Endothelial cell (in vitro differentiated cells): Measurements from ENCODE around the gene TSPAN9. TPM values are rescaled to one million over a fixed set of nuclear protein-coding genes. Genes with fewer than 3 reads are reported as not detected.
A peak's percentile ranks its signal among the peaks of the same experiment; 100 is the strongest.

Experiments used
- DNase-seq: peaks from one replicate; pipeline ENCODE4 v3.0.0; 2021; ENCODE audit warnings: low spot score
- H3K27ac Mint-ChIP-seq: one replicate; pipeline ENCODE4 v1.8.0; 2021; ENCODE audit warnings: mixed read lengths, inconsistent platforms; ENCODE audit not compliant: unreplicated experiment
- H3K27me3 Mint-ChIP-seq: one replicate; pipeline ENCODE4 v1.8.0; 2021; ENCODE audit warnings: mild to moderate bottlenecking, moderate library complexity, mixed read lengths, inconsistent platforms; ENCODE audit not compliant: unreplicated experiment
- H3K36me3 Mint-ChIP-seq: one replicate; pipeline ENCODE4 v1.8.0; 2021; ENCODE audit warnings: mild to moderate bottlenecking, low read depth, mixed read lengths, inconsistent platforms; ENCODE audit not compliant: unreplicated experiment
- H3K4me1 Mint-ChIP-seq: one replicate; pipeline ENCODE4 v1.8.0; 2021; ENCODE audit warnings: mild to moderate bottlenecking, mixed read lengths, inconsistent platforms; ENCODE audit not compliant: unreplicated experiment
- H3K4me3 Mint-ChIP-seq: one replicate; pipeline ENCODE4 v1.8.0; 2021; ENCODE audit warnings: mild to moderate bottlenecking, mixed read lengths, inconsistent platforms; ENCODE audit not compliant: unreplicated experiment
- H3K9me3 Mint-ChIP-seq: one replicate; pipeline ENCODE4 v1.8.0; 2021; ENCODE audit warnings: mixed read lengths, inconsistent platforms; ENCODE audit not compliant: unreplicated experiment
- total RNA-seq: library from RNA; stranded (reverse); fragmentation: NEBNext Ultra II Directional; extraction: Animal tissue kit (Norgen Biotek cat#: 25700); gene quantifications from one replicate; pipeline ENCODE4 v1.2.1, GENCODE V29; 2021; ENCODE audit not compliant: unreplicated experiment
- TF ChIP-seq, protein P1 (sequence below): fragments of 200-600 bp; sonication (generic); IDR thresholded peaks from one replicate; pipeline ENCODE4 v1.5.0; 2021; ENCODE audit warnings: antibody characterized with exemption; ENCODE audit not compliant: unreplicated experiment

Gene TSPAN9
- total RNA-seq, 1 donor from 2014 or later = 116 TPM

GRCh38 chr12:3071710-3072109 is 5.5 kb upstream of the TSPAN9 start:
- TF ChIP-seq, protein P1, sequence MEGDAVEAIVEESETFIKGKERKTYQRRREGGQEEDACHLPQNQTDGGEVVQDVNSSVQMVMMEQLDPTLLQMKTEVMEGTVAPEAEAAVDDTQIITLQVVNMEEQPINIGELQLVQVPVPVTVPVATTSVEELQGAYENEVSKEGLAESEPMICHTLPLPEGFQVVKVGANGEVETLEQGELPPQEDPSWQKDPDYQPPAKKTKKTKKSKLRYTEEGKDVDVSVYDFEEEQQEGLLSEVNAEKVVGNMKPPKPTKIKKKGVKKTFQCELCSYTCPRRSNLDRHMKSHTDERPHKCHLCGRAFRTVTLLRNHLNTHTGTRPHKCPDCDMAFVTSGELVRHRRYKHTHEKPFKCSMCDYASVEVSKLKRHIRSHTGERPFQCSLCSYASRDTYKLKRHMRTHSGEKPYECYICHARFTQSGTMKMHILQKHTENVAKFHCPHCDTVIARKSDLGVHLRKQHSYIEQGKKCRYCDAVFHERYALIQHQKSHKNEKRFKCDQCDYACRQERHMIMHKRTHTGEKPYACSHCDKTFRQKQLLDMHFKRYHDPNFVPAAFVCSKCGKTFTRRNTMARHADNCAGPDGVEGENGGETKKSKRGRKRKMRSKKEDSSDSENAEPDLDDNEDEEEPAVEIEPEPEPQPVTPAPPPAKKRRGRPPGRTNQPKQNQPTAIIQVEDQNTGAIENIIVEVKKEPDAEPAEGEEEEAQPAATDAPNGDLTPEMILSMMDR = no peak
- H3K27ac Mint-ChIP-seq = no peak overlapping the region
- peaks cover 1% of the 10 kb centered on the region for H3K27me3 Mint-ChIP-seq

GRCh38 chr12:3073438-3074250 is 3.5 kb upstream of the TSPAN9 start:
- Mint-ChIP-seq H3K27me3 (peaks cover 6% of the 10 kb centered on the region), H3K27ac (peak overlapping the region; percentile 48), H3K36me3 (peaks cover 5% of the 10 kb centered on the region), H3K9me3 (no peaks in the 10 kb centered on the region), H3K4me1 (peaks cover 16% of the 10 kb centered on the region), H3K4me3 (no peak overlapping the region)
- TF ChIP-seq, protein P1 = peak; percentile 97
- DNase-seq = peak; percentile 91

More at GRCh38 chr12:3071710-3072109, 5.5 kb upstream of the TSPAN9 start:
- peaks cover 13% of the 10 kb centered on the region for H3K4me1 Mint-ChIP-seq
- no peaks in the 10 kb centered on the region for H3K9me3 Mint-ChIP-seq
- no peak for DNase-seq
- H3K36me3 Mint-ChIP-seq = peaks cover 5% of the 10 kb centered on the region
- H3K4me3 Mint-ChIP-seq = no peak overlapping the region

DNA sequence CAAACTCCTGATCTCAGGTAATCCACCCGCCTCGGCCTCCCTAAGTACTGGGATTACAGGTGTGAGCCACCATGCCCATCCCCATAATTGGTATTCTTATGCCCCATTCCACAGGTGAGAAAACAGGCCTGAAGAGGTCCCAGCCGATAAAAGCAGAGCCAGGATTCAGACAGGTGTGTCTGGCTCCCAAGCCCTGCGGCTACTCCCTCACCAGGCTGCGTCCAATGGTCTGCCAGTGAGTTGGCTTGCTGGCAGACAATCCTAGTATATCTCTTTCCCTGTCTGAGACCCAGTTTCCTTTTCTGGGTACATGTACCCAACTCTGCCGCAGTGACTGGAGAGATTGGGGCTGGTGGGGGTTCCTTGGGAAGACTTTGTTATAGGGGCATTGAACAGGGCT is 1.9 kb upstream of the TSPAN9 start:
- Mint-ChIP-seq H3K27me3 (peaks cover 6% of the 10 kb centered on the region), H3K4me1 (peaks cover 16% of the 10 kb centered on the region), H3K4me3 (peak overlapping the region; percentile 14), H3K27ac (peak overlapping the region; percentile 74), H3K9me3 (no peaks in the 10 kb centered on the region), H3K36me3 (no peaks in the 10 kb centered on the region)
- TF ChIP-seq, protein P1 = no peak
- no peak for DNase-seq

DNA sequence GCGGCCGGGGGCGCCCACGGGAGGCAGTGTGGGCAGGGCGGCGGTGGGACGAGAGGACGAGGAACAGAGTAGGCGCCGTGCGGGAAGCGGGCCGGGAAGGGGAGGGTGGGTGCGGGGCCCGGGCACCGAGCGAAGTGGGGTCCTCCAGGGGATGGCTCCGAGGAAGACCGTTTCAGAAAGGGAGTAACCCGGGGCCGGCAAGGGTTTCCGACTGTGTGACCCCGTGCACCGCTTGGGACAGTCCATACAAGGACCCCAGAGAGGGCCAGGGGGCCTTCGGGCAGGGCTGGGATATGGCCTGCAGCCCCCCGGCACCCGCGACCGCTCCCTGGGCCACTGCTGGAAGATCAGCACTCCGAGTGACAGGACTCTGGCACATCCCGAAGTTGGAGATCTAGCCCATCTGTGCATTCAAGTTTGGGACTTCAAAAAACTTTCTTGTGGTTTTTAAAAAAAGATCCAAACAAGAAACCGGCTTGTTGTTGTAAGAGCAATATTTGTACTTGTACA is 448 bp downstream of the TSPAN9 start:
- Mint-ChIP-seq H3K27ac (peak overlapping the region; percentile 74), H3K4me3 (peak overlapping the region; percentile 93), H3K36me3 (peaks cover 12% of the 10 kb centered on the region), H3K9me3 (no peaks in the 10 kb centered on the region), H3K27me3 (peaks cover 11% of the 10 kb centered on the region), H3K4me1 (peaks cover 29% of the 10 kb centered on the region)
- peak; percentile 31 for DNase-seq
- TF ChIP-seq, protein P1 = no peak
